ENCODE results near the gene NRIP1.

The NRIP1 gene

GRCh38 chr21:15063814-15064575 lies 805 bp downstream of the NRIP1 start:
- Histone ChIP-seq H3K36me3 (ENCODE audit: control insufficient read depth, low read depth, low read length) (no peaks in the 10 kb centered on the region), H3K9me3 (ENCODE audit: control insufficient read depth, low read depth, low read length) (no peaks in the 10 kb centered on the region), H3K27me3 (ENCODE audit: control insufficient read depth, insufficient read depth, low read length) (peaks cover 35% of the 10 kb centered on the region), H3K4me1 (ENCODE audit: control insufficient read depth, low read depth, low read length) (peaks cover 41% of the 10 kb centered on the region), H3K27ac (ENCODE audit: low read length) (no peak overlapping the region), H3K9ac (ENCODE audit: low read length) (peak overlapping the region; percentile 78), H3K4me3 (ENCODE audit: low read length) (peak overlapping the region; percentile 89)

DNA sequence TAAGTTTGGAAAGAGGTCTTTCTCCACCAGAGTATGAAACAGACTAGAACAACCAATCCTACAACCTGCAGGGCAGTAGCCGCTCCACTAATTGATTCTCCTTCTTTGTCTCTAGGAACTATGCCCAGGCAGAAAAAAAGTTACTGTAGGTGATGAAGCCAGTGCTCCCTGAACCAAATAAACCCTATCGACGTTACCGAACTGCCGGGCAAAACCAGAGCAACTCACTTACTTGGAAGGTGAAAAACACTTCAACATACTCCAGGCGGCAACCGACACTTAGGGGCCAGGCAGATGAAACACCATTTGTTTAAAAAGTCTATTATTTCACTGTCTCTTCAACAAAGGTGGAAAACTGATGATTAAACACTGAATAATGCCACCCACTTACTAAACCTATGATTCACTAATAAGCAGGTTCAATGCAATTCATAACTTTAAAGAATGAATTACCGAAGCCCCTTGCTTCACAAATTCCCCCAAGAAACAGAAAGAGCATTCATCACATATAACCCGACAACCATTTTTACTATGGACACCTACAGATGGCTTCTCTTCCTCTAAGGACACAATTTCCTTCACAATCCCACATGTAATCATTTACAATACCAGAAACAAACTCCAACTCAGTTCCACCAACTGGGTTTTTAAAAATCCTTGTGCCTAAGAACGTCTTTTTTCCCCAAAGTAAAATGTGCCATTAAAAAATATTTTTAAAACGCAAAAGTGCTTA lies 1.6 kb downstream of the NRIP1 start:
- H3K4me1 ChIP-seq (ENCODE audit: control insufficient read depth, low read depth, low read length): peaks cover 47% of the 10 kb centered on the region
- no peak overlapping the region for H3K27ac ChIP-seq (ENCODE audit: low read length)
- peaks cover 35% of the 10 kb centered on the region for H3K27me3 ChIP-seq (ENCODE audit: control insufficient read depth, insufficient read depth, low read length)
- H3K4me3 ChIP-seq (ENCODE audit: low read length): peak overlapping the region; percentile 89
- H3K9me3 ChIP-seq (ENCODE audit: control insufficient read depth, low read depth, low read length): no peaks in the 10 kb centered on the region
- H3K9ac ChIP-seq (ENCODE audit: low read length): peak overlapping the region; percentile 78
- no peaks in the 10 kb centered on the region for H3K36me3 ChIP-seq (ENCODE audit: control insufficient read depth, low read depth, low read length)

DNA sequence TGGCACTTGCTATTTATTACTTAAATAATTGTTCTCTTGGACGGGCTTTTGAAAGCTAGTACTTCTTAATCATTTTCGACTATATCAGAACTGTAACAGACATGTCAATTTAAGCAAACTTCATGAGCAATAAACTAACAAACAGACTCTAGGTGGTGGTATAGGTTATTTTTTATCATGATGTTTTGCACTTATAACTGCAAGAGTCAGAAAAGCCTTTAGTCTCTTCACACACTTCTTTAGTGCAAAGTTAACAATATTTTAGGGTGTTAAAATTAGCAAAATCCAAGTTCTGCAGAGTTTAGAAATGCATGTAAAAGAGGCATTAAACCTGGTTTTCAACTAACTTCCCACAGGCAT lies 2.2 kb downstream of the NRIP1 start:
- Histone ChIP-seq H3K9ac (ENCODE audit: low read length) (peak overlapping the region; percentile 78), H3K9me3 (ENCODE audit: control insufficient read depth, low read depth, low read length) (no peaks in the 10 kb centered on the region), H3K4me3 (ENCODE audit: low read length) (peak overlapping the region; percentile 89), H3K27me3 (ENCODE audit: control insufficient read depth, insufficient read depth, low read length) (peaks cover 35% of the 10 kb centered on the region), H3K36me3 (ENCODE audit: control insufficient read depth, low read depth, low read length) (no peaks in the 10 kb centered on the region), H3K27ac (ENCODE audit: low read length) (no peak overlapping the region), H3K4me1 (ENCODE audit: control insufficient read depth, low read depth, low read length) (peaks cover 50% of the 10 kb centered on the region)

DNA sequence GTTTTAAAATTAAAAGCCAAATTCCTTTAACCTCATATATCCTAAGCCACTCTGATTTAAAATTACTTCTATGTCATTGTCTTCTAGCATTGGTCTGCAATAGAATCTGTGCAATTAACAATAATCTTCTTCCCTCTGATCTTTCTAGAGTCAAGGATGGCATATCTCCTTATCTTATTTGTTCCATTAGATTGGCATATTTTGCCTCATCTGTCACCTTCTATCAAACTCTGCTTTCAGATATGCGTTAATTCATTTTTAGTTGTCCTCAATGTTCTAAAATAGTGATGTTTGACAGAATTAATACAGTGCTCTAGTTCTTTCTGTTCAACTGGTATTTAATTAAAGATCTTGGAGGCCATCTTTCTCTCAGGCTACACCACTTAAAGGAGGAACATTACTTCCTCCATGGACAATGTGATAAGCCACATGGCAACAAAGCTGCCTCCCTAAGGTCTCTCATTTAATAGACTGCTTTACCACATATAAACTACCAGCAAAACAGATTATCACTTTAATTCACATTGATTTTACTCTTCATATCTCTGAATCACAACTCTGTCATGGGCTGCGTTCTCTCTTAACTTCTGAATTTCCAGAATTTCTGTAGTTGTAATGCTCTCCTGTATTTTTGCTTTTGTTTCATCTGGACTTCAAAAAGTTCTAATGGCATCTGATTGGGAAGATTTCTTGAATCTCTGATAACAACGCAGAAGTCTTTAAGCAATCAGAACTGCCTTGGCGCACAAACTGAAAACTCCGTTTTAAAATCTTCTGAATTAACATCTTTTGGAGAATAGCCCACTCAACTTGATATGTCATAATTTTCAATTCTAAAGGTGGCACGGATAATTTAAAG lies 2.8 kb downstream of the NRIP1 start:
- H3K9ac ChIP-seq (ENCODE audit: low read length): no peak overlapping the region
- peak overlapping the region; percentile 89 for H3K4me3 ChIP-seq (ENCODE audit: low read length)
- peaks cover 57% of the 10 kb centered on the region for H3K4me1 ChIP-seq (ENCODE audit: control insufficient read depth, low read depth, low read length)
- H3K36me3 ChIP-seq (ENCODE audit: control insufficient read depth, low read depth, low read length): no peaks in the 10 kb centered on the region
- no peaks in the 10 kb centered on the region for H3K9me3 ChIP-seq (ENCODE audit: control insufficient read depth, low read depth, low read length)
- peaks cover 29% of the 10 kb centered on the region for H3K27me3 ChIP-seq (ENCODE audit: control insufficient read depth, insufficient read depth, low read length)
- H3K27ac ChIP-seq (ENCODE audit: low read length): no peak overlapping the region

GRCh38 chr21:15061279-15061678 lies 3.5 kb downstream of the NRIP1 start:
- H3K9ac ChIP-seq (ENCODE audit: low read length): no peak overlapping the region
- H3K4me3 ChIP-seq (ENCODE audit: low read length): no peak overlapping the region
- H3K27ac ChIP-seq (ENCODE audit: low read length): no peak overlapping the region
- peaks cover 22% of the 10 kb centered on the region for H3K27me3 ChIP-seq (ENCODE audit: control insufficient read depth, insufficient read depth, low read length)
- peaks cover 62% of the 10 kb centered on the region for H3K4me1 ChIP-seq (ENCODE audit: control insufficient read depth, low read depth, low read length)
- no peaks in the 10 kb centered on the region for H3K36me3 ChIP-seq (ENCODE audit: control insufficient read depth, low read depth, low read length)
- no peaks in the 10 kb centered on the region for H3K9me3 ChIP-seq (ENCODE audit: control insufficient read depth, low read depth, low read length)

- Histone ChIP-seq H3K27me3 (ENCODE audit: control insufficient read depth, insufficient read depth, low read length) (peaks cover 17% of the 10 kb centered on the region), H3K4me3 (ENCODE audit: low read length) (no peak overlapping the region), H3K9me3 (ENCODE audit: control insufficient read depth, low read depth, low read length) (no peaks in the 10 kb centered on the region), H3K36me3 (ENCODE audit: control insufficient read depth, low read depth, low read length) (no peaks in the 10 kb centered on the region), H3K4me1 (ENCODE audit: control insufficient read depth, low read depth, low read length) (peaks cover 59% of the 10 kb centered on the region), H3K9ac (ENCODE audit: low read length) (no peak overlapping the region), H3K27ac (ENCODE audit: low read length) (no peak overlapping the region)
Observed at GRCh38 chr21:15060543-15061175, 4.1 kb downstream of the NRIP1 start.

DNA sequence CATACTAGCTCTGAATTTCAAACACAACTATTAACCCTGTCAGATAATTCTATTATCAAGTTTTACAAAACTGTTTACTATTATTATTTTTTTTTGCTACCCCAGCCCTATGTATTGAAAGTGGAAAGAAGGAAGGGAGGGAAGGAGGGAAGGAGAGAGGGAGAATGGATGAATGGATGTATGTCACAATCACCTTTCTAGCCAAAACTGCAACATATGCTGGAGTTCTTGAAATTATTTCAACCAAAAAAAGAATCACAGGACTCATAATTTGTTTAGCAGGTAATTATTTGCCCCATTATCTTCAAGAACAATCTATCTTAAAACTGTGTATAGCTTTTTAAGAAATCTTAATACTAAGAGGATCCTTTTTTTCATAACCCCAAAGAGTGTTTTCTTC lies 5.4 kb downstream of the NRIP1 start:
- Histone ChIP-seq H3K27me3 (ENCODE audit: control insufficient read depth, insufficient read depth, low read length) (peaks cover 17% of the 10 kb centered on the region), H3K4me3 (ENCODE audit: low read length) (no peak overlapping the region), H3K27ac (ENCODE audit: low read length) (no peak overlapping the region), H3K9me3 (ENCODE audit: control insufficient read depth, low read depth, low read length) (no peaks in the 10 kb centered on the region), H3K9ac (ENCODE audit: low read length) (no peak overlapping the region), H3K36me3 (ENCODE audit: control insufficient read depth, low read depth, low read length) (no peaks in the 10 kb centered on the region), H3K4me1 (ENCODE audit: control insufficient read depth, low read depth, low read length) (peaks cover 59% of the 10 kb centered on the region)

GRCh38 chr21:15058854-15059263 lies 5.9 kb downstream of the NRIP1 start:
- Histone ChIP-seq H3K27me3 (ENCODE audit: control insufficient read depth, insufficient read depth, low read length) (peaks cover 17% of the 10 kb centered on the region), H3K4me3 (ENCODE audit: low read length) (no peak overlapping the region), H3K36me3 (ENCODE audit: control insufficient read depth, low read depth, low read length) (no peaks in the 10 kb centered on the region), H3K4me1 (ENCODE audit: control insufficient read depth, low read depth, low read length) (peaks cover 59% of the 10 kb centered on the region), H3K9me3 (ENCODE audit: control insufficient read depth, low read depth, low read length) (no peaks in the 10 kb centered on the region), H3K9ac (ENCODE audit: low read length) (no peak overlapping the region), H3K27ac (ENCODE audit: low read length) (no peak overlapping the region)

GRCh38 chr21:15057285-15057684 lies 7.5 kb downstream of the NRIP1 start:
- no peak overlapping the region for H3K9ac ChIP-seq (ENCODE audit: low read length)
- peaks cover 59% of the 10 kb centered on the region for H3K4me1 ChIP-seq (ENCODE audit: control insufficient read depth, low read depth, low read length)

GRCh38 chr21:15054606-15055239 lies 10.1 kb downstream of the NRIP1 start:
- H3K36me3 ChIP-seq (ENCODE audit: control insufficient read depth, low read depth, low read length): no peaks in the 10 kb centered on the region
- H3K4me1 ChIP-seq (ENCODE audit: control insufficient read depth, low read depth, low read length): peaks cover 66% of the 10 kb centered on the region
- H3K9ac ChIP-seq (ENCODE audit: low read length): no peak overlapping the region
- H3K27ac ChIP-seq (ENCODE audit: low read length): no peak overlapping the region
- no peaks in the 10 kb centered on the region for H3K9me3 ChIP-seq (ENCODE audit: control insufficient read depth, low read depth, low read length)
- H3K4me3 ChIP-seq (ENCODE audit: low read length): no peak overlapping the region
- no peaks in the 10 kb centered on the region for H3K27me3 ChIP-seq (ENCODE audit: control insufficient read depth, insufficient read depth, low read length)

More at GRCh38 chr21:15057285-15057684, 7.5 kb downstream of the NRIP1 start:
- Histone ChIP-seq H3K27me3 (ENCODE audit: control insufficient read depth, insufficient read depth, low read length) (peaks cover under 1% of the 10 kb centered on the region), H3K36me3 (ENCODE audit: control insufficient read depth, low read depth, low read length) (no peaks in the 10 kb centered on the region), H3K9me3 (ENCODE audit: control insufficient read depth, low read depth, low read length) (no peaks in the 10 kb centered on the region), H3K4me3 (ENCODE audit: low read length) (no peak overlapping the region), H3K27ac (ENCODE audit: low read length) (no peak overlapping the region)

Data from iPS-18a (cell line).